Left cardiac atrium (tissue), 4 donors: ENCODE data around the gene SLC43A3. TPM values are rescaled to one million over a fixed set of nuclear protein-coding genes. Genes with fewer than 3 reads are reported as not detected.
"Not testable (repeated sequence)": the region's sequence is repeated elsewhere in the genome, so short reads cannot be mapped to it uniquely, and the experiment has no call there.

Experiments
- ATAC-seq, 2 donors: fragments of 200-7000 bp; cut with Tn5 transposase; one replicate each; pipeline ENCODE4 v1.9.1; 2020; ENCODE audit warnings: mild to moderate bottlenecking in 2 of 2, moderate library complexity in 2 of 2
- DNase-seq: peaks from one replicate; pipeline ENCODE4 v3.0.0-alpha.2; 2020
- intact Hi-C, 2 donors: fragments of 100-400 bp; cut with DNase I; formaldehyde crosslinking; loops; one replicate each; pipeline versions ENCODE4 v1.14.1 to v1.15.1; 2022 to 2023
- total RNA-seq, 2 donors: library from RNA; stranded (reverse); fragmentation: NEBNext Ultra II Directional; extraction: Animal tissue kit (Norgen Biotek cat#: 25700); gene quantifications; one replicate each; pipeline ENCODE4 v1.2.1, GENCODE V29; 2021
- donor health status: DM: no; HTN: yes; CAD: no.
- donor health status: DM: no; HTN: yes; CAD: no; lungs with severe emphysema.
- donor health status: DM: yes; HTN: yes; CAD: no.
- donor health status: Dilated cardiomyopathy.

SLC43A3 gene
- total RNA-seq, 2 donors from 2014 or later = 39.3 to 46.7 TPM

- intact Hi-C loops = no loop called here
- DNase-seq (no peak), ATAC-seq (no peak)
Measured at GRCh38 chr11:57414612-57415212, 12.2 kb downstream of the SLC43A3 start.

- DNase-seq (no peak), ATAC-seq (no peak)
- intact Hi-C loops = no loop called here
Measured at GRCh38 chr11:57413681-57414080, 13.2 kb downstream of the SLC43A3 start.

- intact Hi-C loops = no loop called here
- DNase-seq = no peak
Measured at GRCh38 chr11:57410287-57410686, 16.6 kb downstream of the SLC43A3 start.

DNA sequence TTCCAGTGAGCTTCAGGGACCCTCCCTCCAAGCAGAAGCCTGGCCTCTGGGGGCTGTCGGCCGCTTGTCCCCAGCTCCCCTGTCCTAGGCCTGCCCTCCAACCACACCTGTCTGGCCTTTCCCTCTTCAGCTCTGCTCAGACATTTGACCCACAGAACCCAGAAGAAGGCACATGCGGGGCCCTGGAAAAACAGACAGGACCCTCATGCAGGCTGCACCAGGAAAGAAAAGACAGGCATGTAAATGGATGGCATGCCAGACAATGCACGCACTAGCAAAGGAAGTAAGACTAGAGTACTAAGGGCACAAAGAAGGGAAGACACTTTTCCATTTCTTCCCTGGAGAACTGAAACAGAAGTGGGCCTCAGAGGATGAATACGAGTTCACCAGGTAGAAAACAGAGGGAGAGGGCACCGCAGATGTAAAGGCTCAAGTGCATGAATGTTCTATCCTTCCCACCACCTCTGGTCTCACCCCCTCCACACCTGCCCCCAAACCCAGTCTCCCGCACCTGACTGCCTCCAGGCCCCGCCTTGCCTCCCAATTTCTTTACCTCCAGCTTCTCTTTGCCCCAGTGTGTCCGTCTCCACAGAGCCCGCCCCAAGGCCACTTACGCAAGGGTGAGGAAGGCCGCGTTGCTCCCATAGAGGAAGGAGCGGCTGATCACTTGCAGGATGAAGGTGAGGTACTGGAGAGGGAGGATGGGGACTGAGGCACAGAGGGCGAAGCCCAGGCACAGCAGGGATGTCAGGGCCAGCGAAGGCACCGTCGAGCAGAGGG is 17.4 kb downstream of the SLC43A3 start:
- intact Hi-C loops = no loop called here
- no peak for DNase-seq

More at GRCh38 chr11:57410287-57410686, 16.6 kb downstream of the SLC43A3 start:
- ATAC-seq = no peak

DNA sequence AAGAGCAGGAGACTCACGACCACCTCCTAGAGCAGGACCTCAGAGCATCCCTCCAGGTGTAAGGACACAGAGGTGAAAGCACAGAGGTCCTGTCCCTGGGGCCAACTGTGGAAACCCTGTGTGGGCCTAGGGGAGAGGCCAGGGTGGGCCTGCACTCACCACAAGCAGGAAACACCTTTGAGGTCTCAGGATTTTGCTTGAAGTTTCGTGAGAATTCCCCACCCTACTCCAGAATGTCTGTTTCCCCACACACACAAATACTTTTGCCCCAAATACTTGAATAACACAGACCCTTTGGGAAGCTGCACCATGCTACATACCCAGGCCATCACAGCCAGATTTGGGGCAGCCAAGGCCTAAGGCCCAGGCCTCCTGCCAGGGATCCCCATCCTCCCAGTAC is 18.1 kb downstream of the SLC43A3 start:
- no peak for DNase-seq
- no peak for ATAC-seq
- intact Hi-C loops = no loop called here

More for the DNA sequence above, 17.4 kb downstream of the SLC43A3 start:
- no peak for ATAC-seq

DNA sequence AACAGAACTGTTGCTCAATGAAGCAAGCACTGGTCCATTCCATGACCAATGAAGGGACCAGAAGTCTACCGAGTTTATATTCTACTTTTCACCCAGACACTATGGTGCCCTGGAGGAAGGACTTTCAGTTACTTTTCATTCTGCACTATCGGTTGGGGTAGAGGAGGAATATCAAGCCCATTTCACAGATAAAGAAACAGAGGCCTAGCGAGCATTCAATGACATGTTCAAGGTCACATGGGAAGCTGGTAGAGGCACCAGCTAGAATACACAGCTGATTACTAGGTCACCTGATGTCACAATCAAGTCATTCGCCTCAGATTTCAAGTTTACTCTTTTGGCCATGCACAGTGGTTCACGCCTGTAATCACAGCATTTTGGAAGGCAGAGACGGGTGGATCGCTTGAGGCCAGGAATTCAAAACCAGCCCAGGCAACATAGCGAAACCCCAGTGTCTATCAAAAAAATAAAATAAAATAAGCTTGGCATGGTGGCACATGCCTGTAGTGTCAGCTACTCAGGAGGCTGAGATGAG is 18.9 kb downstream of the SLC43A3 start:
- ATAC-seq (no peak), DNase-seq (no peak)
- intact Hi-C loops = no loop called here

DNA sequence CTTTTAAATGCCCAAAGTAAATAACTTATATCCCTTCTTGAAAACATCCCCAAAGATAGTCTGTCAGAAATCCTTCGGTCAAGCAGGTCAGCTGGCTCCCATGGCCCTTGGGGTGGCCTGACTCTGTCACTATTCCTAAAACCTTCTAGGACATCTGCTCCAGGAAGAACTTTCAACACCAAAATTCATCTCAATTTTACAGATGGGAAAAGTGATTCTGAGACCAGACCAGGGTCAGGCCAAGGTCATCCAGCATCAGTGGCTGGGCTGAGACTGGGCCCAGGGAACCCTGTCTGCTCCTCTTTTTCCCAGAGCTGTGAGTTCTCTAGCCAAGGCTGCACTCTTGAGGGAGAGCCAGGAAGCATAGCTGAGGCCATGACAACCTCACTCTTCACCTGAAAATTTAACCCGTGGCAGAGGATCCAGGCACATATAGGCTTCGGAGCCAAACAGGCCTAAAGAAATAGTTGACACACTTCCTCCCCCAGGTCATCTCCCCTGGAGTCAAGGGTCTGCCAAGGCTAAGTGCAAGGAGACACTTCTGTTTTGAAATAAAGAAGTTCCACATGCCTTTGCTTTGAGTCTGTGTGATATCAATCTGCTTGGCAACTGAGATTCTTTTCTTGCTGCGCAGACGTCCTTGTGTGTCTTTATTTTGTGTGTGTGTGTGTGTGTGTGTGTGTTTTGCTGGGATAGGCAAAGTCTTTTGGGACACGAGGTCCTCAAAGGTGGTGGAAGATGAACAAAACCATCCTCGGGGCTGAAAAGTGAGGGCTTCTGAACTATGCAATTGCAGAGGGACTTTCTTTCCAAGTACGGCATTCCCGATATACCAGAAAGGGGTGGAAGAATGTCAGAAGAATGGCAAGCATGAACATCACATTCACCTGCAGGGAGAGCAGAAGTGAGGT is 19.7 kb downstream of the SLC43A3 start:
- intact Hi-C loops = no loop called here
- ATAC-seq (peak; percentile 50 to 58), DNase-seq (no peak)

DNA sequence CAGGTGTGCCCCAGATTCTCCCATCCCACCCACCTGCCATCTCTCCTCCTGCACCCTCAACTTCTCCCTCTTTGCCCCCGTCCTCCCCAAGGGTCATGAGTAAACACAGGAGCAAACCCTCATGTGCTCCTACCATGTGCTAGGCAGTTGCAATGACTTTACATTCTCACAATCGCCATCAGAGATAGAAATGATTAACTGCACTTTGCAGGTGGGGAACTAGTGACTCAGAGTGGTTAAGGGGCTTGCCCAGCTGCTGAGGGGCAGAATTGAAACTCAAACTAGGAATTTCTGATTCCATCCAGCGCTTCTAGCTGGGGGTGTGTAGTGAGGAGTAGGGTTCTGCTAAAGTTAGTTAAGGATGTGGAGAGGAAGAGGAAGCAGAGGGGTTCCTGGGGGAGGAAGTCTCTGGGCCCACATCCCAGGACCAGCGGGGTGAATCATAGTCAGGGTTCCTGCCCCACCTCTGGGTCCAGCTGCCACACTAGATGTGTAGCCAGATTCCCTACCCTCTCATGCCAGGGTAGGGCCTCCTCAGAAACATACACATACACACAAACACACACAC is 20.5 kb downstream of the SLC43A3 start:
- ATAC-seq = peak; percentile 49 to 77
- DNase-seq = peak; percentile 51
- intact Hi-C loops = no loop called here

DNA sequence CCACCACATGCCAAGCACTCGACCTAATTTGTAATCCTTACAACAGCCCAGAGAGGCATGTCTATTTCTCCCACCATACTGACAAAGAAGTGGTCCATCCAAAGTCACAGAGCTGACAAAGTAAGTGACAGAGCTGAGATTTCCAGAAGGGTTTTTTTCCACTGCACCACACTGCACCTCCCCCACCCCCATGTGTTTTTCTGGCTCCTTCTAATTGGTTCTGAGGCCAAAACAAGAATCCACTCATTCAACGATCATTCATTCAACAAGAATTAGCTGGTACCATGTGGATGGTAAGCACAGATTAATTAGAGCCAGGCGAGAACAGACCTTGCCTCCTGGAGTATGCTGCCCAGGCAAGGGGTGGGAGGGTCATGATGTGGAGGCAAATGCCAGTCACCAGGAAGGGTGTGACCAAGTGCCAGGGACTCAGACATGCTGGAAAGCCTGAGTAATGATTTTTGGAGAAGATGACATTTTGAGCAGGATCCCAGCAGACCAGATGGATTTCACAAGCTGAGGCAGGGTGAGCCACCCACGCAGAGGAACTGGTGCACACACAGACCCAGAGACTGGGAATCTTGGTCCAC is 21.6 kb downstream of the SLC43A3 start:
- ATAC-seq (peak in 1 of 2 donors; percentile 24), DNase-seq (peak; percentile 24)
- intact Hi-C loops = no loop called here

GRCh38 chr11:57403802-57404147 is 23.1 kb downstream of the SLC43A3 start:
- ATAC-seq = no peak
- DNase-seq = no peak
- intact Hi-C loops = no loop called here

DNA sequence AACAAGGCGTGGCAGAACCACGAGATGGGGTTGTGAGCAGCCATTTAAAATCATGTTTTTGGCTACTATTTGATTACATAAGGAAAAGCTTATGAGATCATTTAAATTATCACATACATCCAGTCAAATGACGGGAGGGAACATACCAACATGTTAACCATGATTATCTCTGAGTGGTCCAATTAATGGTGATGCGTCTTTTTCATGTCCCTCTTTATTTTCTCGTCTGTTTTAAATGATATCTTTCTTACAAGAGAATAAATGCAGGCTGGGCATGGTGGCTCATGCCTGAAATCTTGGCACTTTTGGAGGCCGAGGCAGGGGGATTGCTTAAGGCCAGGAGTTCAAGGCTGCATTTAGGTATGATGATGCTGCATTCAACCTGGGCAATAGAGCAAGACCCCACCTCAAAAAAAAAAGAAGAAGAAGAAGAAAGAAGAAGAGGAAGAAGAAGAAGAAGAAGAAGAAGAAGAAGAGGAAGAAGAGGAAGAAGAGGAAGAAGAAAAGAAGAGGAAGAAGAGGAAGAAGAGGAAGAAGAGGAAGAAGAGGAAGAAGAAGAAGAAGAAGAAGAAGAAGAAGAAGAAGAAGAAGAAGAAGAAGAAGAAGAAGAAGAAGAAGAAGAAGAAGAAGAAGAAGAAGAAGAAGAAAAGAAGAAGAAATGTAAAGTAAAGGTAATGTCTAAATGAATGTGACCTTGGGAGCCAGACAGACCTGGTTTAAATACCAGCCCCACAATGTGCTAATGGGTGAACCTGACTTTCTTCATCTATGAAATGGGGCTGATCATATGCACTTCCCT is 23.7 kb downstream of the SLC43A3 start:
- intact Hi-C loops, ATAC-seq, DNase-seq: not testable (repeated sequence)

- no peak for DNase-seq
- no peak for ATAC-seq
- intact Hi-C loops = no loop called here
Measured at GRCh38 chr11:57402188-57403002, 24.5 kb downstream of the SLC43A3 start.

DNA sequence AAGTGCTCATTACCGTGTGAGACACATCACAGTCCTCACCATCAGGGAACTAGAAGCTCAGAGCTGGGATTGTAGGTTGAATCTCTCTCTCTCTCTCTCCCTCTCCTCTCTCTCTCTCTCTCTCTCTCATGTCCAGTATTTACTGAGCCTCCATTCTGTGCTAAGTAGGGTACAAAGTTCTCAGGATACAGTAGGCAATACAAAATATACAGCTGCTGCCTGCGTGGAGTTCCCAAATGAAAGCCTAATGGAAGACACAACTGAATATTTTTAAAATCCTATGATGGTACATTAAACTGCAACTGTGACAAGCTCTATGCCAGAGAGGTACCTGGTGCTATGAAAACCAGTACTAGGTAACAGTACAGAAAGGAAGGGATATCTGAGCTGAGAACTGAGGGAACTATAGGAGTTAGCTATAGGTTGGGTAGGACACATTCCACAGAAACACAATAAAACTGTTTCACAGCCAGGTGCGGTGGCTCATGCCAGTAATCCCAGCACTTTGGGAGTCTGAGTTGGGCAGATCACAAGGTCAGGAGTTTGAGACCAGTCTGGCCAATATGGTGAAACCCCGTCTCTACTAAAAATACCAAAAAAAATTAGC is 26.8 kb downstream of the SLC43A3 start:
- intact Hi-C loops = no loop called here
- no peak for ATAC-seq
- no peak for DNase-seq

- no peak for DNase-seq
- intact Hi-C loops = no loop called here
- ATAC-seq = no peak
Measured at GRCh38 chr11:57399221-57399620, 27.7 kb downstream of the SLC43A3 start.

- no peak for DNase-seq
Measured at GRCh38 chr11:57397394-57397990, 29.4 kb downstream of the SLC43A3 start.

GRCh38 chr11:57396744-57397143 is 30.2 kb downstream of the SLC43A3 start:
- intact Hi-C loops = no loop called here
- ATAC-seq (no peak), DNase-seq (no peak)

More at GRCh38 chr11:57397394-57397990, 29.4 kb downstream of the SLC43A3 start:
- intact Hi-C loops = no loop called here
- no peak for ATAC-seq
